HFFc6 (cell line): ENCODE data around the gene HNRNPLL. TPM values are rescaled to one million over a fixed set of nuclear protein-coding genes. Genes with fewer than 3 reads are reported as not detected.
A peak's percentile ranks its signal among the peaks of the same experiment; 100 is the strongest.

Source experiments
- DNase-seq: peaks from one replicate; pipeline ENCODE4 v3.0.0-alpha.2; 2018
- H3K27ac Mint-ChIP-seq: 2 replicates; pipeline ENCODE4 v1.8.0; 2020; ENCODE audit warnings: mild to moderate bottlenecking, mixed read lengths
- H3K27me3 Mint-ChIP-seq: 2 replicates; pipeline ENCODE4 v1.8.0; 2021; ENCODE audit warnings: mild to moderate bottlenecking, moderate library complexity, mixed read lengths; ENCODE audit not compliant: insufficient read depth
- H3K36me3 Mint-ChIP-seq: 2 replicates; pipeline ENCODE4 v1.8.0; 2021; ENCODE audit warnings: low read depth, mixed read lengths
- H3K4me1 Mint-ChIP-seq: 2 replicates; pipeline ENCODE4 v1.8.0; 2020; ENCODE audit warnings: low read depth, mixed read lengths
- H3K4me3 Mint-ChIP-seq: 2 replicates; pipeline ENCODE4 v1.8.0; 2020; ENCODE audit warnings: mild to moderate bottlenecking, moderate library complexity, mixed read lengths
- H3K9me3 Mint-ChIP-seq: 2 replicates; pipeline ENCODE4 v1.8.0; 2020; ENCODE audit warnings: mild to moderate bottlenecking, mixed read lengths
- CTCF ChIP-seq: fragments of 200-600 bp; sonication (generic); IDR thresholded peaks from 2 replicates; pipeline ENCODE4 v1.5.0; 2021; ENCODE audit warnings: antibody characterized with exemption, mild to moderate bottlenecking
- total RNA-seq, 6 experiments: library from RNA; stranded (reverse); fragmentation: NEBNext Ultra II Directional; extraction: Animal tissue kit (Norgen Biotek cat#: 25700); gene quantifications; 2 replicates in 1 of 6; 3 replicates in 5 of 6; pipeline ENCODE4 v1.2.3, GENCODE V29; 2021

Gene HNRNPLL
- total RNA-seq, 6 experiments from 2014 or later: 45.5 to 57.5 (median 50.2) TPM

- DNase-seq: no peak
- Mint-ChIP-seq H3K9me3 (no peaks in the 10 kb centered on the region), H3K4me3 (peak overlapping the region; percentile 95), H3K36me3 (peaks cover 7% of the 10 kb centered on the region), H3K4me1 (peaks cover 56% of the 10 kb centered on the region), H3K27me3 (no peaks in the 10 kb centered on the region; the same call in 1 of the 2 replicates), H3K27ac (peak overlapping the region; percentile 86)
- no peak for TF ChIP-seq CTCF
These were observed 1.7 kb downstream of the HNRNPLL start for GRCh38 chr2:38600921-38601455.

- no peaks in the 10 kb centered on the region for H3K9me3 Mint-ChIP-seq
These were observed 2.4 kb downstream of the HNRNPLL start for GRCh38 chr2:38600242-38600891.

GRCh38 chr2:38599706-38600105 lies 3.0 kb downstream of the HNRNPLL start:
- Mint-ChIP-seq H3K4me3 (peak overlapping the region; percentile 95), H3K9me3 (no peaks in the 10 kb centered on the region), H3K27me3 (no peaks in the 10 kb centered on the region; the same call in 1 of the 2 replicates), H3K36me3 (peaks cover 7% of the 10 kb centered on the region), H3K4me1 (peaks cover 59% of the 10 kb centered on the region), H3K27ac (peak overlapping the region; percentile 86; the same call in 1 of the 2 replicates)
- no peak for TF ChIP-seq CTCF
- DNase-seq: no peak

More at GRCh38 chr2:38600242-38600891, 2.4 kb downstream of the HNRNPLL start:
- Mint-ChIP-seq H3K36me3 (peaks cover 7% of the 10 kb centered on the region), H3K4me1 (peaks cover 59% of the 10 kb centered on the region), H3K4me3 (peak overlapping the region; percentile 95), H3K27ac (peak overlapping the region; percentile 86), H3K27me3 (no peaks in the 10 kb centered on the region; the same call in 1 of the 2 replicates)
- no peak for TF ChIP-seq CTCF
- DNase-seq: no peak

- Mint-ChIP-seq H3K4me3 (peak overlapping the region; percentile 95), H3K9me3 (no peaks in the 10 kb centered on the region), H3K27me3 (no peaks in the 10 kb centered on the region; the same call in 1 of the 2 replicates), H3K4me1 (peaks cover 55% of the 10 kb centered on the region), H3K27ac (peak overlapping the region; percentile 42; the same call in 1 of the 2 replicates), H3K36me3 (peaks cover 7% of the 10 kb centered on the region)
- TF ChIP-seq CTCF: no peak
- DNase-seq: no peak
These were observed 3.8 kb downstream of the HNRNPLL start for GRCh38 chr2:38598991-38599295.

GRCh38 chr2:38598200-38598990 lies 4.3 kb downstream of the HNRNPLL start:
- H3K27me3 Mint-ChIP-seq: no peaks in the 10 kb centered on the region; the same call in 1 of the 2 replicates
- TF ChIP-seq CTCF: no peak
- H3K27ac Mint-ChIP-seq: peak overlapping the region; percentile 42; the same call in 1 of the 2 replicates
- DNase-seq: no peak
- H3K4me1 Mint-ChIP-seq: peaks cover 52% of the 10 kb centered on the region
- H3K9me3 Mint-ChIP-seq: no peaks in the 10 kb centered on the region
- H3K36me3 Mint-ChIP-seq: peaks cover 7% of the 10 kb centered on the region
- peak overlapping the region; percentile 95 for H3K4me3 Mint-ChIP-seq
